Measurements from ENCODE around the gene PPFIA3. TPM values are rescaled to one million over a fixed set of nuclear protein-coding genes. Genes with fewer than 3 reads are reported as not detected.
"Not testable (repeated sequence)": the region's sequence is repeated elsewhere in the genome, so short reads cannot be mapped to it uniquely, and the experiment has no call there.

The PPFIA3 gene
- total RNA-seq, 1 donor: 2.2 TPM

- peak overlapping the region; percentile 68 for H3K4me3 ChIP-seq (ENCODE audit: low read depth, low read length)
- no peak for DNase-seq (ENCODE audit: low read depth)
- no peak for TF ChIP-seq CTCF (IDR thresholded peaks at IDR 0.05; ENCODE audit: insufficient read depth, low read depth, low read length)
Observed at GRCh38 chr19:49117677-49118564, 1.4 kb upstream of the PPFIA3 start.

GRCh38 chr19:49118565-49119410 is 556 bp upstream of the PPFIA3 start, which contains the start of gene C19orf73:
Gene C19orf73 (minus strand): TSS chr19:49119143. CDS start chr19:49119022, 121 bp downstream.
- TF ChIP-seq CTCF (IDR thresholded peaks at IDR 0.05; ENCODE audit: insufficient read depth, low read depth, low read length): no peak
- DNase-seq (ENCODE audit: low read depth): peak; percentile 94
- H3K4me3 ChIP-seq (ENCODE audit: low read depth, low read length): peak within 1 kb of the TSS; percentile 68

- DNase-seq (ENCODE audit: low read depth): no peak
- no peak for TF ChIP-seq CTCF (IDR thresholded peaks at IDR 0.05; ENCODE audit: insufficient read depth, low read depth, low read length)
- no peak overlapping the region for H3K4me3 ChIP-seq (ENCODE audit: low read depth, low read length)
Observed at GRCh38 chr19:49120325-49120683, 960 bp downstream of the PPFIA3 start.

- no peak for TF ChIP-seq CTCF (IDR thresholded peaks at IDR 0.05; ENCODE audit: insufficient read depth, low read depth, low read length)
- no peak overlapping the region for H3K4me3 ChIP-seq (ENCODE audit: low read depth, low read length)
- DNase-seq (ENCODE audit: low read depth): no peak
Observed at GRCh38 chr19:49120868-49121267, 1.5 kb downstream of the PPFIA3 start.

- H3K4me3 ChIP-seq (ENCODE audit: low read depth, low read length): not testable (repeated sequence)
- DNase-seq (ENCODE audit: low read depth): peak; percentile 30
Observed at GRCh38 chr19:49121841-49122240, 2.5 kb downstream of the PPFIA3 start.

GRCh38 chr19:49123285-49123684 is 3.9 kb downstream of the PPFIA3 start:
- DNase-seq (ENCODE audit: low read depth); H3K4me3 ChIP-seq (ENCODE audit: low read depth, low read length): not testable (repeated sequence)

- no peak for DNase-seq (ENCODE audit: low read depth)
- H3K4me3 ChIP-seq (ENCODE audit: low read depth, low read length): no peak overlapping the region
Observed at GRCh38 chr19:49125025-49125731, 5.8 kb downstream of the PPFIA3 start.

More at GRCh38 chr19:49125025-49125731, 5.8 kb downstream of the PPFIA3 start:
- no peak for TF ChIP-seq CTCF (IDR thresholded peaks at IDR 0.05; ENCODE audit: insufficient read depth, low read depth, low read length)

Measured in fibroblast of villous mesenchyme (primary cell).